Measurements from ENCODE around the gene DAAM2.

Gene DAAM2

GRCh38 chr6:39849228-39849627 lies 57.1 kb downstream of the DAAM2 start:
- H3K36me3 ChIP-seq = no peaks in the 10 kb centered on the region
- no peak overlapping the region for H3K4me3 ChIP-seq (ENCODE audit: low read depth, low read length)
- no peak for TF ChIP-seq CTCF (IDR thresholded peaks at IDR 0.05; ENCODE audit: low read depth, low read length)
- no peaks in the 10 kb centered on the region for H3K4me1 ChIP-seq
- no peak for DNase-seq
- no peaks in the 10 kb centered on the region for H3K9me3 ChIP-seq
- peaks cover 2% of the 10 kb centered on the region; the same call in 1 of the 2 replicates for H3K27me3 ChIP-seq

GRCh38 chr6:39849764-39850163 lies 57.6 kb downstream of the DAAM2 start:
- no peaks in the 10 kb centered on the region for H3K4me1 ChIP-seq
- peaks cover 2% of the 10 kb centered on the region; the same call in 1 of the 2 replicates for H3K27me3 ChIP-seq
- no peak for TF ChIP-seq CTCF (IDR thresholded peaks at IDR 0.05; ENCODE audit: low read depth, low read length)
- DNase-seq = no peak
- H3K36me3 ChIP-seq = no peaks in the 10 kb centered on the region
- no peak overlapping the region for H3K4me3 ChIP-seq (ENCODE audit: low read depth, low read length)
- H3K9me3 ChIP-seq = no peaks in the 10 kb centered on the region

DNA sequence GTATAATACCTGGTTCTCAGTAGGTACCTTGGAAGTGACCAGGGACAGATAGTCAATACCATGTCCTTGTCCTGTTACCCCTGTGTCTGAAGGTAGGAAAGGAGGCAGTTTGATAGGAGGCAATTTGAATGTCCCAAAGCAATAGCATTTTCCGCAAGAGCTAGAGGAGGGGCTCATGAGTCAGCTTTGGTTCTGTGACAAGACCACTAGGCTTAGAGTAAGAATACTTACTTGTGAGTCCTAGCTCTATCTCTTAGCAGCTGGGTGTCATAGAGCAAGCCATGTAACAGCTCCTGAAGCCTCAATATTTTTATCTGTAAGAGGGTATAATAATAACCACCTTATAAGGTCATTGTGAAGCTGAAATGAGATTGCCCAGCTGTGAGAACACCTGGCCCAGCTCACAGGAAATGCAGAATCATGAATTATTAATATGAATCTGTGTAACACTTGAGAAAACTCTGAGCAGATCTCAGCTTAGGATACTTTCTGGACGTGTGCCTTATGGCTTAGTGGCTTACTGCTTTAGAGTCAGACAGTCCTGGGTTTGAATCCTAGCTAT lies 58.6 kb downstream of the DAAM2 start:
- DNase-seq = no peak
- no peak overlapping the region for H3K4me3 ChIP-seq (ENCODE audit: low read depth, low read length)
- H3K36me3 ChIP-seq = no peaks in the 10 kb centered on the region
- peaks cover 2% of the 10 kb centered on the region; the same call in 1 of the 2 replicates for H3K27me3 ChIP-seq
- no peaks in the 10 kb centered on the region for H3K4me1 ChIP-seq
- H3K9me3 ChIP-seq = no peaks in the 10 kb centered on the region
- no peak for TF ChIP-seq CTCF (IDR thresholded peaks at IDR 0.05; ENCODE audit: low read depth, low read length)

GRCh38 chr6:39851331-39851730 lies 59.2 kb downstream of the DAAM2 start:
- peaks cover 2% of the 10 kb centered on the region; the same call in 1 of the 2 replicates for H3K27me3 ChIP-seq
- H3K36me3 ChIP-seq = no peaks in the 10 kb centered on the region
- H3K4me1 ChIP-seq = no peaks in the 10 kb centered on the region
- TF ChIP-seq CTCF (IDR thresholded peaks at IDR 0.05; ENCODE audit: low read depth, low read length) = no peak
- H3K4me3 ChIP-seq (ENCODE audit: low read depth, low read length) = no peak overlapping the region
- H3K9me3 ChIP-seq = no peaks in the 10 kb centered on the region
- DNase-seq = no peak

DNA sequence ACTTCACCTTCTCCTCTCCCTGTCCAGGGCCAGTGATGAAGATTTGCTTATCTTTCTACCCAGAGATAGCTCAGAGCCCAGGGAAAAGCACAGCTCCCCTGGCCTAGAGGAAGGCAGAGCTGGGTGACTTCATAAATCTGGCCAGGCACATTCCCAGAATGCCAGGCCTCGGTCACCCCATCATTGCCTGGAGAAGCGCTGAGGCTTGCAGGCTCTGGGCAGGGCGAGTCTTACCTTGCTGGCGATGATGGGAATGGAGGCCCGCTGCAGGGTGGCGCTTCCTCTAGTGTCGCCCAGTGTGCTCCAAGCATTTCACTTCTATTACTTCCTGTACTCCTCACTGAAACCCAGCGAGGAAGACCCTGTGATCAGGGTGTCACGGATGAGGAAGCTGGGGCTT lies 60.1 kb downstream of the DAAM2 start:
- no peaks in the 10 kb centered on the region for H3K9me3 ChIP-seq
- H3K27me3 ChIP-seq = peaks cover 2% of the 10 kb centered on the region; the same call in 1 of the 2 replicates
- no peak for DNase-seq
- no peaks in the 10 kb centered on the region for H3K4me1 ChIP-seq
- TF ChIP-seq CTCF (IDR thresholded peaks at IDR 0.05; ENCODE audit: low read depth, low read length) = no peak
- no peaks in the 10 kb centered on the region for H3K36me3 ChIP-seq
- no peak overlapping the region for H3K4me3 ChIP-seq (ENCODE audit: low read depth, low read length)

- Histone ChIP-seq H3K27me3 (peaks cover 5% of the 10 kb centered on the region), H3K36me3 (no peaks in the 10 kb centered on the region), H3K4me3 (ENCODE audit: low read depth, low read length) (no peak overlapping the region), H3K4me1 (no peaks in the 10 kb centered on the region), H3K9me3 (no peaks in the 10 kb centered on the region)
- no peak for DNase-seq
- TF ChIP-seq CTCF (IDR thresholded peaks at IDR 0.05; ENCODE audit: low read depth, low read length) = no peak
Observed at GRCh38 chr6:39853604-39854003, 61.4 kb downstream of the DAAM2 start.

Data from BE2C (cell line).